Vagina (tissue), 2 donors: ENCODE data around the gene DNER. TPM values are rescaled to one million over a fixed set of nuclear protein-coding genes. Genes with fewer than 3 reads are reported as not detected.
A peak's percentile ranks its signal among the peaks of the same experiment; 100 is the strongest.

Experiments used
- DNase-seq, 2 donors: peaks; one replicate each; pipeline ENCODE4 v3.0.0-alpha.2; 2017; ENCODE audit errors: extremely low spot score in 2 of 2
- H3K27ac ChIP-seq: fragments of 200-600 bp; sonication (generic); one replicate; pipeline ENCODE4 v1.5.1; 2019
- H3K27me3 ChIP-seq: fragments of 200-600 bp; sonication (generic); one replicate; pipeline ENCODE4 v1.5.1; 2019
- H3K36me3 ChIP-seq, 2 donors: fragments of 200-600 bp; sonication (generic); one replicate each; pipeline ENCODE4 v1.5.1; 2017 to 2019
- H3K4me1 ChIP-seq: fragments of 200-600 bp; sonication (generic); one replicate; pipeline ENCODE4 v1.5.1; 2019
- H3K4me3 ChIP-seq, 2 donors: fragments of 200-600 bp; sonication (generic); 1 replicate in 1 of 2; 2 replicates in 1 of 2; pipeline ENCODE4 v1.5.1; 2016 to 2019
- H3K9me3 ChIP-seq: fragments of 200-600 bp; sonication (generic); one replicate; pipeline ENCODE4 v1.5.1; 2019
- CTCF ChIP-seq, 3 experiments: fragments of 450-650 bp in 2 of 3; fragments of 200-600 bp in 1 of 3; sonication (generic) in 1 of 3; IDR thresholded peaks; one replicate each; pipeline ENCODE4 v1.5.1; 2017 to 2019; ENCODE audit warnings: antibody characterized with exemption in 3 of 3, mild to moderate bottlenecking in 2 of 3, moderate library complexity in 2 of 3
- POLR2A ChIP-seq, 2 donors: fragments of 450-650 bp; IDR thresholded peaks; one replicate each; pipeline ENCODE4 v1.6.1; 2017; ENCODE audit warnings: antibody characterized with exemption in 2 of 2, mild to moderate bottlenecking in 2 of 2, moderate library complexity in 2 of 2
- POLR2AphosphoS5 ChIP-seq, 2 donors: sonication (generic); formaldehyde crosslinking; IDR thresholded peaks; one replicate each; pipeline ENCODE4 v1.9.0; 2017; ENCODE audit warnings: antibody characterized with exemption in 2 of 2, mild to moderate bottlenecking in 2 of 2, low read depth in 1 of 2; ENCODE audit not compliant: insufficient read depth in 1 of 2
- intact Hi-C: fragments of 100-400 bp; cut with DNase I; formaldehyde crosslinking; loops from one replicate; pipeline ENCODE4 v1.15.1; 2023
- total RNA-seq: library from RNA; depleted of rRNA; stranded (reverse); fragments of >200 nt; gene quantifications from one replicate; pipeline ENCODE4 v1.2.3, GENCODE V29; 2016

DNER gene
- total RNA-seq, 1 donor from 2014 or later: 11.3 TPM

GRCh38 chr2:229591611-229592010 lies 122.7 kb downstream of the DNER start:
- H3K36me3 ChIP-seq: no peaks in the 10 kb centered on the region
- DNase-seq: no peak
- no peaks in the 10 kb centered on the region for H3K9me3 ChIP-seq
- H3K4me3 ChIP-seq: no peak overlapping the region
- TF ChIP-seq POLR2A (IDR thresholded peaks at IDR 0.05) (no peak), POLR2AphosphoS5 (IDR thresholded peaks at IDR 0.05; ENCODE audit: insufficient read depth in 1 of 2, low read depth in 1 of 2) (no peak), CTCF (IDR thresholded peaks at IDR 0.05) (no peak)
- intact Hi-C loops: no loop called here
- H3K4me1 ChIP-seq: peaks cover 4% of the 10 kb centered on the region
- H3K27me3 ChIP-seq: no peaks in the 10 kb centered on the region
- no peak overlapping the region for H3K27ac ChIP-seq

GRCh38 chr2:229586746-229587705 lies 127.3 kb downstream of the DNER start:
- peak overlapping the region in 1 of 2 donors; percentile 26 for H3K4me3 ChIP-seq
- H3K9me3 ChIP-seq: no peaks in the 10 kb centered on the region
- DNase-seq: no peak
- TF ChIP-seq POLR2A (IDR thresholded peaks at IDR 0.05) (no peak), CTCF (IDR thresholded peaks at IDR 0.05) (peak; percentile 79 to 83 (median 80)), POLR2AphosphoS5 (IDR thresholded peaks at IDR 0.05; ENCODE audit: insufficient read depth in 1 of 2, low read depth in 1 of 2) (no peak)
- H3K27me3 ChIP-seq: no peaks in the 10 kb centered on the region
- H3K27ac ChIP-seq: peak overlapping the region; percentile 63
- peaks cover 6% of the 10 kb centered on the region for H3K4me1 ChIP-seq
- intact Hi-C loops: loop anchor here (10.0 kb wide), 1 partner anchor 162 kb away; no protein-coding TSS in a partner anchor
- H3K36me3 ChIP-seq: no peaks in the 10 kb centered on the region

- Histone ChIP-seq H3K9me3 (no peaks in the 10 kb centered on the region), H3K4me1 (peaks cover 6% of the 10 kb centered on the region), H3K36me3 (no peaks in the 10 kb centered on the region), H3K27me3 (no peaks in the 10 kb centered on the region), H3K27ac (no peak overlapping the region), H3K4me3 (no peak overlapping the region)
- TF ChIP-seq POLR2AphosphoS5 (IDR thresholded peaks at IDR 0.05; ENCODE audit: insufficient read depth in 1 of 2, low read depth in 1 of 2) (no peak), POLR2A (IDR thresholded peaks at IDR 0.05) (no peak), CTCF (IDR thresholded peaks at IDR 0.05) (no peak)
- no peak for DNase-seq
- intact Hi-C loops: loop anchor here (10.0 kb wide), 1 partner anchor 161 kb away; no protein-coding TSS in a partner anchor
Observed at GRCh38 chr2:229586012-229586411, 128.3 kb downstream of the DNER start.

- Histone ChIP-seq H3K4me1 (peaks cover 6% of the 10 kb centered on the region), H3K36me3 (no peaks in the 10 kb centered on the region), H3K27me3 (no peaks in the 10 kb centered on the region), H3K4me3 (no peak overlapping the region), H3K27ac (no peak overlapping the region), H3K9me3 (no peaks in the 10 kb centered on the region)
- TF ChIP-seq CTCF (IDR thresholded peaks at IDR 0.05): no peak
- TF ChIP-seq POLR2A (IDR thresholded peaks at IDR 0.05): no peak
- TF ChIP-seq POLR2AphosphoS5 (IDR thresholded peaks at IDR 0.05; ENCODE audit: insufficient read depth in 1 of 2, low read depth in 1 of 2): no peak
- intact Hi-C loops: loop anchor here (10.0 kb wide), 1 partner anchor 157 kb away; no protein-coding TSS in a partner anchor
- no peak for DNase-seq
Observed at GRCh38 chr2:229582151-229582550, 132.2 kb downstream of the DNER start.
